Pons (tissue), 1 donor: ENCODE results near the gene HTD2.

Experiments
- DNase-seq: peaks from one replicate; pipeline ENCODE4 v3.0.0-alpha.2; 2016; ENCODE audit warnings: low spot score

HTD2 gene

GRCh38 chr3:58292866-58293265 lies 13.5 kb upstream of the HTD2 start:
- DNase-seq, result no peak

GRCh38 chr3:58293516-58293915 lies 12.8 kb upstream of the HTD2 start:
- DNase-seq, result peak; percentile 80

- peak; percentile 98 for DNase-seq
These were observed 10.1 kb upstream of the HTD2 start for GRCh38 chr3:58296269-58296668.

GRCh38 chr3:58296843-58297242 lies 9.5 kb upstream of the HTD2 start:
- DNase-seq, result no peak

- no peak for DNase-seq
These were observed 8.1 kb upstream of the HTD2 start for GRCh38 chr3:58298190-58298589.

GRCh38 chr3:58299075-58299474 lies 7.2 kb upstream of the HTD2 start:
- no peak for DNase-seq

GRCh38 chr3:58299839-58300516 lies 6.3 kb upstream of the HTD2 start:
- DNase-seq, result peak; percentile 73

GRCh38 chr3:58307639-58308215 lies 1.4 kb downstream of the HTD2 start:
- no peak for DNase-seq

GRCh38 chr3:58308728-58309127 lies 2.4 kb downstream of the HTD2 start:
- DNase-seq, result no peak

GRCh38 chr3:58317811-58318210 lies 11.5 kb downstream of the HTD2 start:
- DNase-seq, result no peak

GRCh38 chr3:58321791-58322190 lies 15.5 kb downstream of the HTD2 start:
- no peak for DNase-seq

- DNase-seq, result no peak
These were observed 16.5 kb downstream of the HTD2 start for GRCh38 chr3:58322793-58323192.

- no peak for DNase-seq
These were observed 17.4 kb downstream of the HTD2 start for GRCh38 chr3:58323529-58324390.

GRCh38 chr3:58324391-58325390 lies 18.4 kb downstream of the HTD2 start:
- no peak for DNase-seq

GRCh38 chr3:58325525-58325992 lies 19.2 kb downstream of the HTD2 start:
- DNase-seq, result no peak

GRCh38 chr3:58326267-58326900 lies 20.1 kb downstream of the HTD2 start:
- DNase-seq, result no peak

GRCh38 chr3:58329150-58329921 lies 23.0 kb downstream of the HTD2 start:
- no peak for DNase-seq

GRCh38 chr3:58329922-58330413 lies 23.6 kb downstream of the HTD2 start:
- DNase-seq, result no peak

GRCh38 chr3:58331593-58332152 lies 25.4 kb downstream of the HTD2 start:
- DNase-seq, result no peak
